Stimulated activated CD4-positive, alpha-beta T cell treated with anti-CD3 and anti-CD28 coated beads, Interleukin-1b, Interleukin-23, amount 100 ng/mL, for 24 hours (primary cell): Measurements from ENCODE around the gene JMJD8.
A peak's percentile ranks its signal among the peaks of the same experiment; 100 is the strongest.

Source experiments
- DNase-seq, 4 experiments: peaks; one replicate each; pipeline ENCODE4 v3.0.0-alpha.2; 2020; ENCODE audit warnings: low read depth in 4 of 4, low spot score in 1 of 4

JMJD8 gene

DNA sequence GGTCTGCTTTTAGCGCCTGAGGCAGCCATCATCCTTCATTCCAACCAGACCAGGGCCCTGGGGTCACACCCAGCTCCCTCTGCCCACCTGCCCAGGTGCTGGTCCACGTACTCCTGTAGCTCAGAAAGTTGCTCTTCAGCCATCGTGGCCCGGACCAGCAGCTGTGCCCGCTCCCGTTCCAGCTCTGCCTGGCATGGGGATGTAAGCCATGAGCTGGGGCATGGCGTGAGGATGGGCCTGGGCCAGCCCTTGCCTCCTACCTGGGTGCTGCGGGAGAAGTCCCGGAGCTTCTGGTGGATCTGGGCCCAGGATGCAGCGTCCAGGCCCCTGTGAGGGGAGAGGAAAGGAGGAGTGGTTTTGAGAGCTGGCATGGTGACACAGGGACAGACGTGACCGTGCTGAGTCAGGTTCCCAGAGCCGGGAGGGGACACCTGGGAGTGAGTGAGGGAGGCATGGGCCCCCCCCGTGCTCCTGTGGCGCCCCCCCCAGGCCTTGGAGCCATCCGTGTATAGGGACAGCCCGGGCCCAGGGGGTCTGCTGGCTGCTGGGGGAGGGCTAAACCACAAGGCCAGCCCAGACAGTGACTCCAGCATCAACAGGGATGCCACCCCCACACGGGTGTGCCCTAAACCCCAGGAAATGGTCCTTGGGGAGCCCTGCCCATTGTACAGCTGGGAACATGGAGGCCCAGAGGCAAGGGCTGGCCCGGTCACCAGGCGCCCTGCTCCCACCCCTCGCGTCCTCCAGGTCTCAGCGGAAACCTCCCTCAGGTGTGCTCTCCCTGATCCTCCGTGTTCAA lies 38.9 kb upstream of the JMJD8 start:
- no peak for DNase-seq

GRCh38 chr16:721765-722540 lies 37.8 kb upstream of the JMJD8 start:
- DNase-seq: no peak

GRCh38 chr16:720990-721764 lies 37.0 kb upstream of the JMJD8 start, which contains the start of gene ANTKMT:
TSS of gene ANTKMT (plus strand) at chr16:721146. CDS start at chr16:721275, 129 bp downstream.
- peak in 3 of 4 experiments; percentile 50 to 80 (median 55) for DNase-seq

DNA sequence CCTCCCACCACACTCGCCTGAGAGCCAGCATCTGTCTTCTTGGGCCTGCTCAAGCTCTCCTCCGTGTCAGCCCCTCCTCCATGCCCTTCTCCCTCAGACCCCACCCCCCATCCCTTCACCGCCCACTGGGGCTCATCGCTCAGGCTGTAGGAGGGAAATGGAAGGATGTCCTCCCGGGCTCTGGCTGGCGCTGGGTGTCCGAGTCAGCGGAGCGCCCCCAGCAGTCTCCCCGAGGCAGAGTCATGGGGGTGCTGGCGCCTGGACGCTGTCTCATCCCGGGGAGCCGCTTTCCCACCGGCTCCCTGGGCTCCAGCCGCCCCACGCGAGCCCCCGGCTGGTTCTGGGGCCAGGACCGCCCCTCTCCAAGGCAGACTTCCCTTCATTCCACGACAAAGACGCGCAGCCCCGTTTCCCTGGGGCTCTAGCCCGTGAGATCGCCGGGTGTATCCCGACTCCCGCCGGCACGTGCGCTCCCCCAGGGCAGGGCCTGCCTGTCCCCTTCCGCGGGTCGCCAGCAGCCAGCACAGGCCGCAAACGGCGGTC lies 36.4 kb upstream of the JMJD8 start:
- DNase-seq: peak in 1 of 4 experiments; percentile 58

DNA sequence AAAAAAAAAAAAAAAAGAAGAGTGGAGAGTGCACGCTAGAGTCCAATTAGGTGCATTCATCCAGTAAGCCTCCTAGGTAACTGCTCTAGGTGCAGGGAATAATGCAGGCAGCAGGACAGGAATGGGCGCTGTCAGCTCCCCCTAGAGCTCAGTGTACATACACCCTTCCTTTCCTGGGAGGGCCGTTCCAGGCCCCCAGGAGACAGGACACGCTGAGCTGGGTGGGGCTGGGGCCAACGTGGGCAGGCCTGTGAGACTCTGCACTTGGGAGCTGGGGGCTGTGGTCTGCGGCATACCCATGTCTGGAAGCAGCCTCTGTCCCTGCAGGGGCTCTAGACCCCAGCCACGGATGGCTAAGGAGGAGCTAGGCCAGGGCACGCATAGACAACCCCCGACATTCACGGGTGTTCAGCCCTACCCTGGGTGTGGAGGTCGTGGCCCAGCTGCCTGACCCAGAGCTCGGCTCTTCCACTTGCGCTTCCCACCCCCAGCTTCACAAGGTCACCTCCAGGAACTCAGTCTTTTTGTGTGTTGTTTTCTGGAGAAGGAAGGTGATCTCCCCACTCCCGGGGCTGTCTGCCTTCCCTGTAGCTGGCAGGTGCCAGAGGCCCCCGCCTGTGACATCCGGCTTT lies 35.8 kb upstream of the JMJD8 start:
- DNase-seq: no peak

GRCh38 chr16:718922-719321 lies 34.8 kb upstream of the JMJD8 start:
- DNase-seq: no peak

DNA sequence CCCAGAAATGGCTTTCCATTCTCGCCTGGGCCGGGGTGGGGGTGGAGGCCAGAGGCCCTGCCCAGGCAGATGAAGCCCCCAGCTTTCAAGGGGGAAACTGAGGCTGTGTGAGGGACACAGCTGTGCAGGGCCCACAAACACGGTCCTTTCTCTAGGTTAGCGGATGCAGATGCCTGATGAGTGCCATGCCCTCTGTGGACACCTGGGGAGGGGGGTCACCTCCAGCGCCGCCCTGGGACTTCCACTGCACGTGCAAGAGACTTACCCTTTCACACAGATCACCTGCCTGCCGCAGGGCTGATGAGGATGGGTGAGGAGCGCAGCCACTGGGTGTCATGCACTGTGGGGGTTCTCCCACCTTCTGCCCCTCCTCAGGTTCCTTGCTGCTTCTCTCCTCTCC lies 34.3 kb upstream of the JMJD8 start:
- DNase-seq: no peak

DNA sequence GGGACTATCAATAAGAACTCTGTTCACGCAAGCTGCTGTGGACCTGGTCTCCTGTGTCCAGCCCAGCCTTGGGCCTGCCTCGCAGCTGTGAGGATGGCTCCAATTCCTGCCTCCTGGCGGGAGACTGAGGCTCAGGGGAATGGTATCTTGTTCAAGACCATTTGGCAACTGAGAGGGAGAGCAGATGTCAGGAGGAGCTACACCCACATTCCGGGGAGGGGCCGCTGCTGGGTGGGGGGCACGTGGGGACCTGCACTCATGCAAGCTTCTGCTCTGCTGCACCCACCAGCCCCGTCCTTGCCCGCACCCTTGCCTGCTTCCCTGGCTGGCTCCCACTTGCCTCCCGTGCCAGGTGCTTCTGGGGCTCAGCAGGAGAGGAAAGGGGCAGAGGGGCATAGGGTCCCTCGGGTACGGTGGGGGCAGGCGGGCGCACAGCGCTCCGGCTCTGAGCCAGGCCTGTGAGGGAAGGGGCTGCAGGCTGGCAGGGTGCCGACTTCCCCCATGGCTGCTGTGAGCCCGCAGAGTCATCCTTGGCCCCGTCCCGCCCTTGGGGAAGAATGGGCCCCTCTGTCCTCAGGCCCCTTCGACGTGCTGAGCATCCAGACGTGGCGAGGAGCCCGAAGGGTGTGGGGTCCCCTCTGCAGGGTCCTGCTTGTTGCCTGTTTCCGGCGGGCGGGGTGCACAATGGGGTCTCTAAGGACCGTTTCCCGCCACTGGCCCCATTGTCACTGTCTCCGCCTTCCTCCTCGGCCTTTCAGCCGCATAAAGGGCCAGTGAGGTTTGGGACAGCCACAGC lies 33.5 kb upstream of the JMJD8 start:
- DNase-seq: no peak

DNA sequence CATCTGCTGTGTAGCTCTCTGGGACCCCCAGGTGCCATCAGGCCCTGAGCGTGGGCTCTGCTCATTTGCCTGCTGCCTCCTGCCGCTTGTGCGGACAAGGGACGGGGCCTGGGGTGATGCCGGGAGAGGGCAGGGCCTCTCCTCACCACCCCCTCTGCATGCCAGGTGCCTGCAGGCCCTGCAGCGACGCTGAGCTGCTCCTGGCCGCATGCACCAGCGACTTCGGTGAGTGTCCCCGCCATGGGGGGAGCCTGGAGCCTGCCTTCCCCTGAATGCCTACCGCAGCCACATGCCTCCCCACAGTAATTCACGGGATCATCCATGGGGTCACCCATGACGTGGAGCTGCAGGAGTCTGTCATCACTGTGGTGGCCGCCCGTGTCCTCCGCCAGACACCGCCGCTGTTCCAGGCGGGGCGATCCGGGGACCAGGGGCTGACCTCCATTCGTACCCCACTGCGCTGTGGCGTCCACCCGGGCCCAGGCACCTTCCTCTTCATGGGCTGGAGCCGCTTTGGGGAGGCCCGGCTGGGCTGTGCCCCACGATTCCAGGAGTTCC lies 32.7 kb upstream of the JMJD8 start:
- DNase-seq: no peak

DNA sequence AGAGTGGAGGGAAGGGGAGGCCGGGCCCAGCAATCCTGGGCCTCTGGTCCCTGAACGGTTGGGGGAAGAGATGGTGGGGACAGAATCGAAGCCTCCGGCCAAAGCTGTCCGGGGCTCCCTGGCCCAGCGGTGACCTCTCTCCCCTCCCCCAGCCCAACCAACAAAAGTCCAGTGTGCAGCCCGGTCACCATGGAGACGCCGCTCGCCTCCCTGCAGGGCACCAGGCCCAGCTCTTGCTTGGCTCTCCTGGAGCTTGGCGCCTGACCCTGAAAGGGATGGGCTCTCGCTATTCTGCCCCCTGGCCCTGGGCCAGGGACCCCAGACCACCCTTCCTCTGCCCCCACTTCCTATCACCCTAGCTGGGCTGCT lies 32.0 kb upstream of the JMJD8 start:
- DNase-seq: no peak

- DNase-seq: no peak
These were observed 31.5 kb upstream of the JMJD8 start for GRCh38 chr16:715477-716199.

DNA sequence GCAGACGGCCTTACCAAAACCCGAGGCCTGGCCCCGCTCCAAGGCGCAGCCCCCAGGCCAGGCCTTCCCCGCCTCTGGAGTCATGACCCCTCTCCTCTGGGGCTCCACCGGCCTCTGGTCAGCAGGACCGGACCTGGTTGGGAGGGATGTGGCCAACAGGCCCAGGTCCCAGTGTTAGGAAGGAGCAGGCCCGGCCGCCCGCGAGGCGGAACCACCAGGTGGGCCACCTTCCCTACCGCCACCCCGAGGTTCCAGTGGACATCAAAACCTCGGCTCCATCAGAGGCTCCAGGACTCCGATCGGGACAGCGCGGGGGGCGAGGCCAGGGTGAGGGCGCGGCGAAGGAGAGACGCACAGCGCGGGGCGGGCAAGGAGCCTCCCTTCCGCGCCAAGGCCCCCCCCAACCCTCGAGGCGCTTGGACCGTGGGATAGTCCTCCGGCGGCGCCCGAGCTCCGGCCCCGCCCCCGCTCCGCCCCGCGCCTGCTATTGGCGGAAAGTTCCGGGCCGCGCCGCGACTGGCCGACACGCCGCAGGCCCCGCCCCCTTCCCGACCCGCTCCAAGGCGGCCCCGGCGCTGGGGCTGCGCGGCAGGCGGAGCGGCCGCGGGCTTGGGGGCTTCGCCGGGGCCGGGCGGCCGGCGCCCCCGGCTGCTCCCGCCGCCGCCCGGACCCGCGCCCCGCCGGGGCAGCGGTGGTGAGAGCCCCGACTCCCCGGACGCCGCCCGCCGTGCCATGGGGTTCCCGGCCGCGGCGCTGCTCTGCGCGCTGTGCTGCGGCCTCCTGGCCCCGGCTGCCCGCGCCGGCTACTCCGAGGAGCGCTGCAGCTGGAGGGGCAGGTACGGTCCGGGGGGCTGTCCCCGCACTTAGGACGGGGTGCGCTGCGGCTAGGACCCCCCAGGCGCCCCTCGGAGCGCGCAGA lies 30.7 kb upstream of the JMJD8 start, which contains the start of gene METRN:
Gene METRN (plus strand): TSS at position 561 of the 919 bp plus-strand sequence. CDS start 172 bp downstream, at position 733.
- DNase-seq: peak; percentile 84 to 95 (median 85)

GRCh38 chr16:714079-714478 lies 29.9 kb upstream of the JMJD8 start:
- no peak for DNase-seq

GRCh38 chr16:712740-713250 lies 28.7 kb upstream of the JMJD8 start:
- DNase-seq: peak in 1 of 4 experiments; percentile 62

- peak; percentile 68 to 75 (median 72) for DNase-seq
These were observed 27.6 kb upstream of the JMJD8 start for GRCh38 chr16:711548-712320.

DNA sequence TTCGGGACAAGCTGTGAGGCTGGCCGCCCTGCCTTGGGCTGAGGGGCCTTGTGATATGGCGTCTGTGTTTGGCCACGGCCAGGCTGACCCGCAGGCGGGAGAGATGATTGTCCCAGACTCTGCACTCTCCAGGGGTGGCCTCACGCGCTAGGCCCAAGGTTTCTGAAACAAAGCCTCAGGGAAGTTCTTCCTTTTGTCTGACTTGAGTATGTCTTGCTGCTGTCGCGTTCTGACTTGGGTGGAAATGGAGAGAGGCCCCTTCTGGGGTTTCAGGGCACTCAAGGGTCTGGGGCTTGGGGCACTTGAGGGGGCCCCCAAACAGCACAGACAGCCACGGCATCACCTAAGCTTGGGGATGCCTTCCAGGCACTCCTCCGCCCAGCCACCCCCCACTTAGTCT lies 26.9 kb upstream of the JMJD8 start:
- no peak for DNase-seq
